ENCODE results near the gene CCDC92.

The CCDC92 gene, protein sequence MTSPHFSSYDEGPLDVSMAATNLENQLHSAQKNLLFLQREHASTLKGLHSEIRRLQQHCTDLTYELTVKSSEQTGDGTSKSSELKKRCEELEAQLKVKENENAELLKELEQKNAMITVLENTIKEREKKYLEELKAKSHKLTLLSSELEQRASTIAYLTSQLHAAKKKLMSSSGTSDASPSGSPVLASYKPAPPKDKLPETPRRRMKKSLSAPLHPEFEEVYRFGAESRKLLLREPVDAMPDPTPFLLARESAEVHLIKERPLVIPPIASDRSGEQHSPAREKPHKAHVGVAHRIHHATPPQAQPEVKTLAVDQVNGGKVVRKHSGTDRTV

DNA sequence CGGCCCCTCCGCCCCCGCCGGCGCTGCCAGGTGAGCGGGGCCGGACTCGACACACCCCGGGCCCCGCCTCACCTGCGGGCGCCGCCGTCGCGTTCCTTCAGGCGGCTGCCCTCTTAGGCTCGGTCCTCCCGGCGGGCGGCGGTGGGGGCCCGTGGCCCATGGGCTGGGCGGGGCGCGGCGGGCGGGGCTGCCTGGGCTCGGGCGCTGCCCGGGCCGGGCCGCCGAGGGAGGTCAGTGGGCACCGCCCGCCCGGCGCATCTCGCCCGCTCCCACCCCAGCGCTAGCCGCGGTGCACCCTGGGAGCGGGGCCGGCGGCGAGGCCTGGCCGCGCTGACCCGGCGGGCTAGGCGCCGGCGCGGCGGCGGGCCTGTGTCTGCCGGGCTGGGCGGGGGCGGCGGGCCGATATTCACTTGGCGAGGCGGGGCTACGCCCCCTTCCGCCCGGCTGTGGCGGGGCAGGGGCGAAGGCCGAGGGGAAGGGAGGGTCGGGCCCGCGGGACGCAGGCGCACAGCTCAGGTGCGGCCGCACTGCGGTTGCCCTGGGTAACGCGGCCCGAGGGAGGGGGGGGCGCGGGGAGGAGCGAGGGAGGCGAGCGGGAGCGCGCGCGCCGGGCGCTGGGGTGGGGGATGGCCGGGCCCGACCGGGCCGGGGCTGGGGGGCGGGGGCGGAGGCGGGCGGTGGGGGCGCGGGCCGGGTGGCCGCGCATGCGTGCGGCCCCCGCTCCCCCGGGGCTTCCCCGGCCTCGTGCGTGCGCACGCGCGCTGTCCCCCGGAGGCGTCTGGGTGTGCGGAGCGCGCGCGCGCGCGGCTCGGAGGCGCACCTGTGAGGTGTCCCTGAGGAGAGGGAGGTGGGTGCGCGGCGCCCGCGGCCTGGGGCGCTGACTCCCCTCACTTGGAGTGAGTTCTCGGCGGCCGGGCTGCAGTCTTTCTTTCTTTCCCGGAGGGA, at the start of gene CCDC92, which contains the start of gene ZNF664:
Gene CCDC92 (minus strand): TSS at position 375 of the 945 bp plus-strand sequence. CDS start 28,526 bp downstream, outside the sequence.
Gene ZNF664 (plus strand): TSS at position 759 of the 945 bp plus-strand sequence. CDS start 38,930 bp downstream, outside the sequence.
- in situ Hi-C loops (cut with MboI; ENCODE audit: low sequenced_read_pairs), result no loop called here

DNA sequence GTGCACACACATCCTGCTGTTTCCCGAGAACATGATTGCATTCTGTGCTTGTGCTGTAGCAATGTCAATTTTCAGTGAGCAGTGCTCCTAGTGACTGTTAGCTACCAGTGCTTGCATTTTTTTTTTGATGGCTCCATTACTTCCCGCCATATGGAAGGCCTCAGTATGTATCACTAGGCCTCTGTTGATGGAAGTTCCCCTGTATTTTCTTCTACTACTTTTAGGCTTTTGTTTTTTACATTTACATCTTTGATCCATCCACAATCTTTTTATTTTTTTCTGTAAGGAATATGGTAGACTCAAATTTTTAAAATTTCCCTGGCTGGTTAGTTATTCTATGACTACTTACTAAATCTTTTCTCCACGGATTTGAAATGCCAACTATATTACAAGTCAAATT, 49.5 kb upstream of the CCDC92 start:
- in situ Hi-C loops (cut with MboI; ENCODE audit: low sequenced_read_pairs), result no loop called here

DNA sequence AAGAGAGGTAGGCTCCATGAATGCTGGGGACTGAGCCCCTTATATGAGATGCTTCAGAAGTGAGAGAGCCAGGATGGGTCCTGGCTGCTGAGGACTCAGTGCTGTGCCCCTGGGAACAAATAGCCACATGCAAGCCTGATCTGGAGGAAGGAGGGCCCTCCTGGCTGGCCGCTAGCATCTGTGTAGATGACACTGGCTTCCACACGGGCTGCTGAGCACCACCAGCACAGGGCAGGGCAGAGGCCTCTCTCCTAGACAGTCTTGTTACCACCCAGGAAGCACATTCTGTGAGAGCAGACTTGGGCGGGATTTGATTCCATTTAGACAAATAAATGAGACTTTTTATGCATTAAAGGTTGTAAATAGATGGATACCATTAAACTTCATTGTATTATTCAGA, 48.4 kb upstream of the CCDC92 start:
- in situ Hi-C loops (cut with MboI; ENCODE audit: low sequenced_read_pairs), result no loop called here

DNA sequence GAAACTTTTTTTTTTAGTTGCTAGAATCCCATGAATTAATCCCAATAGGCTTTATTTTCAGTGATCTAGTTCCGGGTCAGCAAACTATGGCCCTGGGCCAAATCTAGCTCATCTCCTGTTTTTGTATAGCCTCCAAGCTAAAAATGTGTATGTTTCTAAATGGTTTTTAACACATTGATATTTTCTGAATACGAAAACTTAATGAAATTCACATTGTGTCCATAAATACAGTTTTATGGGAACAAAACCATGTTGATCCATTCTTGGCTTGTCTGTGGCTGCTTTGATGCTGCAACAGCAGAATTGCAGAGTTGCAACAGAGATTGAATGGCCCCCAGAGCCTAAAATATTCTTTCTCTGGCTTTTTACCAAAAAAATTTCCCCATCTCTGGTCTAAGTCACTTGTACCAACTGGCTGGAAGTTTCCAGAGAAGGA, 47.9 kb upstream of the CCDC92 start:
- in situ Hi-C loops (cut with MboI; ENCODE audit: low sequenced_read_pairs), result no loop called here

DNA sequence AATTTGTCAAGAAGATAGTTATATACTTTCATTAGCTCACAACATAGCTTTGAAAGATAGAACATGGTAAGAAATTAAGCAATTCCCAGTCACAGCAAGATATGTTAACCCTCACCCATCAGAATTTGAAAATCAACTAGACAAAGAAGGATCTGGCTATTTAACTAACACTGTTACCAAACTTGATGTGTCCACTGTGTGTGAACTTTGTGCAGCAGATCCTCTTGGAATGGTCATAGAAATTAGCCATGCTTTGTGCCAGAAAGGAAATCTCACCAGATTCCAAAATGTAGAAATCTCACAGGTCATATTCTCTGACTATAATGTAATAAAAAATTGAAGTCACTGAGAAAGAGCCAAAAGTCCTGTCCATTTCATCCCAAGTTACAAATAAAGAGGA, 46.5 kb upstream of the CCDC92 start:
- in situ Hi-C loops (cut with MboI; ENCODE audit: low sequenced_read_pairs), result no loop called here

DNA sequence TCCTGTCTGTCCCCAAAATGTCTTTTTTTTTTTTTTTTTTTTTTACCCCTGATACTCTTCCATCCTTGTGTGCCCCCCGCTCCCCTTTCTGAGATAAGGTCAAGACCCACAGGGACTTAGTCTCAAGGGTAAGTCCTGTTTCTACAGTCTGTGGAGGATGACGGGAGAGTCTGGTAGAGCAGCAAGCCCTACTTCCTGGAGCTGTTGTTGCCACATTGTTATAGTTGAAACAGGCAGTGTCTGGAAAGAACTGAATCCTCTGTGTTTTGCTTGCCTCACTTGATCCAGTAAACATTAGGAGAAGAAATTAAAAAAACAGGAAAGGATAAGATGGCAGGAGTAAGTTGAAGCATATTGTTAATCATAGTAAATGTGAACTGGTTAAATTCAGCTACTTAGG, 45.9 kb upstream of the CCDC92 start:
- in situ Hi-C loops (cut with MboI; ENCODE audit: low sequenced_read_pairs), result no loop called here

DNA sequence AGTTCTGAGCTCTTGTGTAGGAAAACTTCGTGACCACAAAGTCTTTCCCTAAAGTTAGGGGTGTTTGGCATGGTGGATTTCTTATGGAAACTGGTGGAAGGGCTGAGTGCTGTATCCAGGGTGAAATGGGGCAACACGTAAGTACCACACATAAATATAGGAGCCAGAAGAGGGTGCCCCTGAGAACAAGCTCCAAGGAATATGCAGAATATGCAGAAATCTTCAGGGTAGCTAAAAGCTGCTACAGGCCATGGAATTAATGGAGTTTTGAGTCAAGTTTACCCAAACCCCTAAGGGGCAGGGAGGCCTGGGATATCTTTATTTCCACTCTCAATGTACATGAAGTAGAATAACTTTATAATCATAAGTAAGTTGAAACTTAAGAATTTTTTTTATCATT, 44.4 kb upstream of the CCDC92 start:
- in situ Hi-C loops (cut with MboI; ENCODE audit: low sequenced_read_pairs), result no loop called here

DNA sequence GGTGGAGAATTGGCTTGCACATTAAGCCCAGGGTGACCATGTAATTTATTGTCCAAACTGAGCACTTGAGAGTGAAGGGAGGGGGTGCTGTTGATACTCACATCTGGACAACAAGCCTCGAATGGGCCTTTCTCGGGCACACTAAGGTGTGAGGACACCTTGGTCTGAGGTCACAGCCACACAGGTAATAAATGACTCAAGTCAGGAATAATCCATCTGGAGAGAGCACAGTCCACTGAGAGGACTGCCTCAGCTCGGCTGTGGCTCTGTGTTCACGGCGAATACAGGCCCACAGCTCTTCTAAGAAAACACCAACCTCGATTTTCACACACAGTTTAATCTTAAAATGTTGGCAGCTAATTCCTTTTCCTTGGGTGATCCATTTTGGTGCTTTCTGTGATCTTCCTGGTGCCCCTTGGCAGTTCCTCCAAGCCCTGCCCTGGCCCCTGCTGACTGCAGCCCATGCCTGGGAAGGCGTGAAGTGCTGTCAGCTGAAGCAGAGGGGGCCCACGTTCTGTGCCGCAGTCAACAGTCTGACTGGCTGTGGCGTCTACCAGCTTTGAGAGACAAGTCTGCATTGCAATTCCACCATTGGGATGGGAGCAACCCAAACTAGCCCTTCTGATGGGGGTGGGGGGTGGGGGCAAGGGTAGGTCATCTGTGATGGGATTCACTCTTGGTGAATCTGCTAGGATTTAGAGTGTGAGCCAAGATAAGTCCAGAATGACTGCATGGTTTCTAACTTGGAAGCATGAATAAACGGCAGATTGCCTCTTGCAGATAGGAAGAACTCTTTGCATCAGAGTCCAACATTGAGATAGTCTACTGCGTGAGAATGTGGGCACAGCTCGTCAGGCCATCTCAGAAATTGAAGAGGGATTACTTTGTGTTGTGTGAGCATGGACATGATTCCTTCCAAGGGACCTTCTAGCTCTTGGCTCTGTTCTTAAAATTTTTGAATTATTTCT, 43.1 kb upstream of the CCDC92 start:
- in situ Hi-C loops (cut with MboI; ENCODE audit: low sequenced_read_pairs), result no loop called here

DNA sequence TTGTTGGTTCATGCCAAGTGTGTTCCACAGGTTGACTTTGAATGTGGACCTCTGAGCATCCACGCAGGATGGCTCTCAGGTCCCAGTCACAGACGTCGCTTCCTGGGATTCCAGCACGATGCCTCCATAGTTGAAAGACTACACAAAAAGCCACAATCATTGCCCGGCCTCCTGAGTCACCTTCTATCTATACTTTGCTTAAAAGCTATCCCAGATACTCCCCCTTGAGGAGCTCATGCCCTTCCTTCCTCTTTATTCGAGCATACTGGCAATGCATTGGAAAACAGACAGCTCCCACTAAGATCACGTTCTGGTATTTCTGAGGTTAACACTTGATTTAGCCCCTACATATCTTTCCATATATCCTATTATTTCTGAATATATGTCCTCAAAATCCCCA, 40.4 kb upstream of the CCDC92 start:
- in situ Hi-C loops (cut with MboI; ENCODE audit: low sequenced_read_pairs), result no loop called here

DNA sequence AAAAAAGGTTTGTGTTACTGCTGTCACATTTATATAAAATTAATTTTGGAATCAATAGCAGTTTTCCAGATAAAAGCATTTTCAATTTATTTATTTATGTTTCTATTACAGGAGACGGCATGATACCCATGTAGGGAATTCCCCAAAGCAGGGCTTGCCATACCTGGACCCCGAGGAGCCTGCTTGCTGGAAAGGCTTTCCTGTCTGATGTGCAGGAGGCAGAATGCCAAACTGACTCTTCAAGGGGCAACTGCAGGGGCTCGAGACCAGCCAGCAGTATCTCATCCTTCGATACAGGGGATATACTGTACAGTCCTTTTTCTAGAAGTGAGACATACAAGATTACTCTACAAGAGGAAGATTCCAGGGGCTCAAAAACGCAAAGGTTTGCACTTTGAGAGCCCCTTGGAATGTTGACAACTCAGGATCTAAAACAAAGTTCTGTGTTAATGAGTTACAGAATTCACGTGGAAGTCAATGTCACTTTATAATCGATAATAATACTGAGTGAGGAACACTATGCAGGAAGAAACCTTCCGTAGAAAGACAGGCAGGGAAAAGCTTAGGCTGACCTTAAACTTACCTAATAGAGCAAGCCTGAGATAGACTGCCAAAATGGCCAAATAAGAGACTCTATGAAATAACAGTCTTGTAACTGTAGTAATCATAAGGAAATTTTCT, 38.9 kb upstream of the CCDC92 start:
- in situ Hi-C loops (cut with MboI; ENCODE audit: low sequenced_read_pairs), result no loop called here

DNA sequence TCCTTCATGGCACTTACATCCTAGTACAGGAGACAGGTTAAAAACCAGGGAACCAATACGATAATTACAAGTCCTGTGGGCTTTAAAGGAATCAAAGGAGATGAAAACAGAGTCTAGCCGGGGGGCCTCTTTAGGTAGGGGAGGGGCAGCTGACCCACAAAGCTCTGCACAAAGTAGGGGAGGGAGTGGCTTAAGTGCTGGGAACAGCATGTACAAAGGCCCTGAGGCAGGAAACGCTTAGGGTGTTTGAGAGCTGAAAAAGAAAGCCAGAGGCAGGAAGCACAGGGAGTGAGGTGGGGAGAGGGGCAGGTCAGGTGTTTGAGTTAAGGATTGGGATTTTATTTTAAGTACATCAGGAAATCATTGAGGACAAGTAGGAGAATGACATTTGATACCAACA, 38.1 kb upstream of the CCDC92 start:
- in situ Hi-C loops (cut with MboI; ENCODE audit: low sequenced_read_pairs), result no loop called here

DNA sequence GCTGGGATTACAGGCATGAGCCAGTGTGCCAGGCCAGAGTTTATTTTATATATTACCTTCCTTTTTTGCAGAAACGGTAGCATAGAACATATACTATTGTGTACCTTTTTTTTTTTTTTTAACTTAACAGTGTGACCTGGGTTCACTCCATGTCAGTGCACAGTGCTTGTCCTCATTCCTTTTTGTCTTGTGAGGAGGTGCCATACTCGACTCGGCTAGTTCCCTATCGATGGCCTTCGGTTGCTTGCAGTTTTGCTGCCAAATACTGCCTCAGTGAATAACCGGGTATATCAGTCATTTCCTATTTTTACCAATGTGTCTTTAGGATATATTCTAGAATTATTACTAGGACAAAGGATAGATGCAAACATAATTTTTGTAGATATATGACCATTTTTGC, 37.1 kb upstream of the CCDC92 start:
- in situ Hi-C loops (cut with MboI; ENCODE audit: low sequenced_read_pairs), result no loop called here

DNA sequence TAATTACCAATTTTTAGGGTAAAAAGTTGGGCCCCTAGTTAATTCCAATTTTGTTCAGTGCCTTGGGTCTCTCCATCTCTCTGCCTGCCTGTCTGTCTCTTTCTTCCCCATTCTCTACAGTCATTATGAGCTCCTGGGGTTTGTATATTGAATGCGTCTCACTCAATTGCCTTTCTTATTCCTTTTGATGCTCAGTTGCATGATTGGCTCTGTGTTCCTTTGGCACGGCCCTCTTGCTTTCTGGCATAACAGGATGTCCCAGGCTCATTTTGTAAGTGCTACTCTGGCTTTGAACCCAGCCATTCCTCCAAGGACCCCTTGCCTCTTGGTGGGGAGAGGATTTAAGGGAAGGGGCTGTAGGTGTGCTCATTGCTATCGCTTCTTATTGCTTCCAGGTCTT, 36.0 kb upstream of the CCDC92 start:
- in situ Hi-C loops (cut with MboI; ENCODE audit: low sequenced_read_pairs), result no loop called here

DNA sequence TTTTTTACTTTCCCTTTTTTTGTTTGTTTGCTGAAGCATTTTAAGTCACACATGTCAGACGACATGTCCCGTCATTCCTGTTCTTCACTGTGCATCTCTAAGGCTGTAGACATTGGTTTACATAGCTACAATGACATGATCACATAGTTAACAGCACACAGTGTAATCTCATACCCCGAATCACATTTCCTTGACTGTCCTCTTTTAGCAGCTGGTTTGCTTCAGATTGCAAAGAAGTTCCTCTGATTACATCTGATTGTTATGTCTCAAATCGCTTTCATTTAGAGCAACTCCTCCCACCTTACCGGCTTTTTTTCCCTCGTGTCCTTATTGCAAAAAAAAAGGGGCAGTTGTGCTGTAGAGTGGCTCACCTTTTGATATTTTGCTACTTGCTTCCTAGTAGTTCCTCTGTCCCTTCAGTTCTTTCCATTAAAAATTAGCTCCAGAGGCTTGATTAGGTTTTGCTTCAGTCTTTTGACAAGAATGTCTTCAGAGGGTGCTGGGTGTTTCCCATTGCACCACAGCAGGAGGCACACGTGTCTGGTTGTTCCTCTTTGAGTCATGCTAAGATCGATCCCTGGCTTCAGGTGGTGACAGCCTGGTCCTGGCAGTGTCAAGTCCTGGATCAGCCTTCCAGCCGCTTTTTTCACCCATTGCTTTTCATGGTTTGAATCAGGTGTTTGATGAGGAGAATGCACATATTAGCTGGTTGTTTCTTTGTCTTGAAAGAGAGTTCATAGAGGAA, 35.4 kb upstream of the CCDC92 start:
- in situ Hi-C loops (cut with MboI; ENCODE audit: low sequenced_read_pairs), result no loop called here

DNA sequence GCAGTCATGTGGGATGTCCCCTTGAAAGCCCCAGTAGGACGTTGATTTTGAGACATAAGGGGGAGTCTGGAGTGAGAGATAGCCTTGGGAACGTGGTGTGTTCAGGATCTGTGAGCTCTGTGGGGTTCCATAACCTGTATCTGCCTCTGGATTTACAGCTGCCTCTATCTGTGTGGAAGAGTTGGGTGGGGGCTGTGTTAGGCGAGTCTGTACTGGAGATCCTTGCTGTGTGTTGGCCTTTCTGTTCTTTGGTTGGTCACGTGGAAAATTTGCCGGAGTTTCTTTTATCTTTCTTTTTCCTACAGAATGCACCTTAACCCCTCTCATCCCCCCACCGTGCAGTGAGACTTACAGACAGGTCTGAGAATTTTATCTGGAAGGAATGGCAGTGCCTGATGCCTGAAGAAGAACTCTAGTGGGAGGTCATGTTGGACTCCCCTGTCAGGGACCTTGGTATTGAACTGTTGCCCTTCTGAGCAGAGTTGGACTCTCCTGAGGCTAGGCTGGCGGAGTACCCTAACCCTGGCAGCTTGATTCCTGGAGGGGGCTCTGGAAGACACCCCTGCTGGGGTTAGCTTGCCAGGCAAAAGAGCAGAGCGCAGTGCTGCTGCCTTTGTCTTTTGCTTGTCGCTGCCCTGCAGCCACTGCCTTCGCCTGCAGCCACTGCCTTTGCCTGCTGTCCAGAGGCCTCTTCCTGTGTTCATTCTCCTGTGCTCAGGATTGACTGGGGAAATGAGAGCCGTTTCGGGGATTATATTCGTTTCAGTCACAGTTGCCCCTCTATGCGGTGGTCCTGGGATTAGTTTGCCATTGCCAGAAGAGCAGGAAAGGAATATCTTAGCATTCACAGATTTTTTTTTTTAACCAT, 34.4 kb upstream of the CCDC92 start:
- in situ Hi-C loops (cut with MboI; ENCODE audit: low sequenced_read_pairs), result no loop called here

DNA sequence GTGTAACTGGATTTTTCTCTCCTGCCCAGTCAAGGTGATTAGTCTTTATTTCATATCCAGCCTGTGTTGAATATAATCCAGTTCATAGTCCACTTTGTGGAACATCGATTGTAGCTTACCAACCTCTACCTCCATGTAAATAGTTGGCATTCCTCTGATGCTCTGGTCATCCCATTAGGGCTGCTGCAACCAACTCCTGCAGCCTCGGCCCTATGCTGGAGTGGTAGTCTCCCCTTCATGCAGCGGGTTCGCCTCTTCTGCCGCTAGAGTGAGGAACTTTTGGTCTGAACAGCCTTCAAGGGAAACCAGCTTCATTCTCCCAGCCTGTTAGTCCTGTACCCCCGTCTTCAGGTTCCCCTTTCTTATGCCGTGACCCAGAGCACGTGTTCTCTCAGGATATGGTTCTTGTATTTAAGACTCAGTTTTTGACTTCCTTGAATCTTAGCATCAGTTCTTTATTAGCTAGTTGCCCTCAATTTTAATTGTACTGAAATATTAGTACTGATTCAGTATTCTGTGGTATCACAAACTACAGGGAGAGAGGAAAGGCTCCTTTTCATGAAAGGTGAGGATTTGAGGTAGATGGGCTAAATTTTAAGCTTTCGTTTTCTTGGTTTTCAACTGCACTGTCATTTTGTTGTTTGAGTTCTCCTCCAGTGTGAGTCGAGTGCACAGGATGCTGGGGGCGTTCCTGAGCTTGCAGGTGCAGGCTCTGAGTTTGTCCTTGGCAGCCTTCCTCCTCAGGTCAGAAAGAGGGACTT, 33.6 kb upstream of the CCDC92 start:
- in situ Hi-C loops (cut with MboI; ENCODE audit: low sequenced_read_pairs), result no loop called here

DNA sequence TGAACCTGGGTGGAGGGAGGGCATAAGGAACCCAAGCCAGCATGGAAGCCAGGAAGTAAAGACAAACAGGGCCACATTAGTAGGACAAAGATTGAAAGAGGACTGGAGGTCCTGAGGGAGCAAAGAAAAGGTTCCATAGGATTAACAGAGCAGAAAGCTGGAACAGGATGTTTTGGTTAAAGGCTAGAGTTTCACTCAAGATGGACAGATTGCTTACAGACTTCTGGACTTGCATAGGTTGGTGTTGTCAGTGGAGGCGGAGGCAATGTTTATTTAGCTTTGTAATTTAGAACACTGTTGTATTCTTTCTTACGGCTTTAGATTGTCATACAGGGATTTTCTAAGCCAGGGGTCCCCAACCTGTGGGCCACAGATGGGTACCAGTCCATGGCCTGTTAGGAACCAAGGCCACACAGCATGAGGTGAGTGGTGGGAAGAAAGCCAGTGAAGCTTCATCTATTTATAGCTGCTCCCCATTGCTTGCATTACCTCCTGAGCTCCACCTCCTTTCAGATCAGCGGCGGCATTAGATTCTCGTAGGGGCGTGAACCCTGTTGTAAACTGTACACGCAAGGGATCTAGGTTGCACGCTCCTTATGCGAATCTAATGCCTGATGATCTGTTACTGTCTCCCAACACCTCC, 31.7 kb upstream of the CCDC92 start:
- in situ Hi-C loops (cut with MboI; ENCODE audit: low sequenced_read_pairs), result no loop called here

All from HL-60/S4 treated with phorbol 12-myristate 13-acetate at 8.2 ng/mL for 4 days and 3 days (cell line).